Aorta (tissue), 5 donors: ENCODE data around the gene RACK1. TPM values are rescaled to one million over a fixed set of nuclear protein-coding genes. Genes with fewer than 3 reads are reported as not detected.

Source experiments
- ATAC-seq: fragments of 200-7000 bp; cut with Tn5 transposase; one replicate; pipeline ENCODE4 v1.9.1; 2022; ENCODE audit warnings: moderate library complexity; ENCODE audit not compliant: low FRiP score
- DNase-seq, 2 donors: peaks; one replicate each; pipeline ENCODE4 v3.0.0-alpha.2; 2020
- H3K27ac ChIP-seq, 2 donors: one replicate each; pipeline ENCODE4 v1.5.1; 2013; ENCODE audit warnings: low read length in 2 of 2, mild to moderate bottlenecking in 2 of 2, moderate library complexity in 2 of 2, control low read depth in 1 of 2, inconsistent platforms in 1 of 2, low read depth in 1 of 2
- H3K27me3 ChIP-seq, 2 donors: one replicate each; pipeline ENCODE4 v1.6.1; 2013; ENCODE audit warnings: control low read depth in 1 of 2, low read length in 1 of 2, mild to moderate bottlenecking in 1 of 2, moderate library complexity in 1 of 2; ENCODE audit not compliant: insufficient read depth in 2 of 2, control insufficient read depth in 1 of 2
- H3K36me3 ChIP-seq, 2 donors: one replicate each; pipeline ENCODE4 v1.6.1; 2013; ENCODE audit warnings: control low read depth in 1 of 2, low read length in 1 of 2, mild to moderate bottlenecking in 1 of 2; ENCODE audit not compliant: insufficient read depth in 2 of 2, control insufficient read depth in 1 of 2
- H3K4me1 ChIP-seq, 2 donors: one replicate each; pipeline ENCODE4 v1.6.1; 2013; ENCODE audit warnings: low read length in 2 of 2, control low read depth in 1 of 2, mild to moderate bottlenecking in 1 of 2, moderate library complexity in 1 of 2; ENCODE audit not compliant: insufficient read depth in 2 of 2, control insufficient read depth in 1 of 2
- H3K4me3 ChIP-seq, 2 donors: one replicate each; pipeline ENCODE4 v1.5.1; 2013; ENCODE audit warnings: low read length in 2 of 2, control low read depth in 1 of 2, mild to moderate bottlenecking in 1 of 2
- H3K9me3 ChIP-seq: one replicate; pipeline ENCODE4 v1.6.1; 2013; ENCODE audit warnings: mild to moderate bottlenecking, low read length; ENCODE audit not compliant: control insufficient read depth
- WGBS, 2 donors: extraction: QIAGEN DNeasy Blood & Tissue Kit; methylation state at CpG; one replicate each; pipeline ENCODE4 v1.1.7; 2013; 5-methylcytosine and 5-hydroxymethylcytosine counted together
- intact Hi-C, 2 donors: fragments of 100-400 bp; cut with DNase I; formaldehyde crosslinking; loops; one replicate each; pipeline versions ENCODE4 v1.14.2 to v1.15.0; 2022
- polyA plus RNA-seq, 2 donors: library from polyadenylated mRNA; stranded (reverse); fragments of 200-250 nt; gene quantifications; one replicate each; pipeline ENCODE4 v1.2.3, GENCODE V29; 2013
- total RNA-seq, 2 donors: library from RNA; stranded (reverse); fragmentation: NEBNext Ultra II Directional; extraction: Animal tissue kit (Norgen Biotek cat#: 25700); gene quantifications; one replicate each; pipeline ENCODE4 v1.2.1, GENCODE V29; 2021
- donor health status: healthy with polysubstance abuse.
- donor health status: Bipolar disorder and iron deficiency.
- donor health status: DM: no; HTN: no; CAD: no.
- donor health status: DM: no; HTN: no; CAD: no.
- donor health status: DM: yes; HTN: yes; CAD: no.

Gene RACK1
- total and polyA plus RNA-seq, 4 donors = 922 to 2,024 (median 1,515) TPM

- intact Hi-C loops = loop anchor here (5.0 to 10.0 kb wide), 2 partner anchors 71 to 79 kb away; no protein-coding TSS in a partner anchor
Observed at GRCh38 chr5:181263633-181264032, 19.9 kb upstream of the RACK1 start.

GRCh38 chr5:181261320-181262049 lies 17.8 kb upstream of the RACK1 start:
- Histone ChIP-seq H3K9me3 (no peaks in the 10 kb centered on the region), H3K4me1 (no peaks in the 10 kb centered on the region), H3K27me3 (no peaks in the 10 kb centered on the region), H3K4me3 (peak overlapping the region; percentile 44 to 93), H3K27ac (peak overlapping the region; percentile 75 to 98), H3K36me3 (no peaks in the 10 kb centered on the region)
- peak; percentile 82 for ATAC-seq
- intact Hi-C loops = loop anchor here (5.0 to 10.0 kb wide), 2 partner anchors 69 to 77 kb away; no protein-coding TSS in a partner anchor
- 1% methylated on average over 43 to 59 of the region's 59 CpGs for WGBS, 2 donors
- peak; percentile 84 to 89 for DNase-seq

More at GRCh38 chr5:181263633-181264032, 19.9 kb upstream of the RACK1 start:
- no peaks in the 10 kb centered on the region for H3K9me3 ChIP-seq
- no peaks in the 10 kb centered on the region for H3K36me3 ChIP-seq
- no peak overlapping the region for H3K27ac ChIP-seq
- no peak overlapping the region for H3K4me3 ChIP-seq
- WGBS, 2 donors = 50 to 53% methylated on average over 5 of the region's 5 CpGs
- ATAC-seq (no peak), DNase-seq (no peak)
- H3K4me1 ChIP-seq = no peaks in the 10 kb centered on the region
- no peaks in the 10 kb centered on the region for H3K27me3 ChIP-seq

- DNase-seq = peak; percentile 95 to 97
- Histone ChIP-seq H3K4me3 (peak within 1 kb of the TSS; percentile 44 to 93), H3K36me3 (no peaks in the 10 kb centered on the region), H3K9me3 (no peaks in the 10 kb centered on the region), H3K27me3 (no peaks in the 10 kb centered on the region), H3K4me1 (no peaks in the 10 kb centered on the region), H3K27ac (peak within 1 kb of the TSS; percentile 75 to 98)
- intact Hi-C loops = loop anchor here (5.0 to 10.0 kb wide), 2 partner anchors 69 to 76 kb away; no protein-coding TSS in a partner anchor
- ATAC-seq = peak; percentile 97
- WGBS, 2 donors = 0 to 1% methylated on average over 43 of the region's 43 CpGs
Observed at GRCh38 chr5:181260720-181261319, 17.1 kb upstream of the RACK1 start, which contains the start of gene TRIM52. Gene TRIM52, minus strand, starts transcription at chr5:181261143. Its CDS starts 330 bp downstream, at chr5:181260813.

- no peak for ATAC-seq
Observed at GRCh38 chr5:181259974-181260719, 16.4 kb upstream of the RACK1 start.

GRCh38 chr5:181259283-181259682 lies 15.6 kb upstream of the RACK1 start:
- H3K36me3 ChIP-seq = no peaks in the 10 kb centered on the region
- 25 to 34% methylated on average over 2 of the region's 2 CpGs for whole genome bisulfite sequencing, 2 donors
- H3K27ac ChIP-seq = no peak overlapping the region
- intact Hi-C loops = no loop called here
- no peaks in the 10 kb centered on the region for H3K4me1 ChIP-seq
- DNase-seq = no peak
- no peak for ATAC-seq
- no peaks in the 10 kb centered on the region for H3K27me3 ChIP-seq
- peak overlapping the region; percentile 44 to 93 for H3K4me3 ChIP-seq
- no peaks in the 10 kb centered on the region for H3K9me3 ChIP-seq

More at GRCh38 chr5:181259974-181260719, 16.4 kb upstream of the RACK1 start:
- peak in 1 of 2 donors; percentile 19 for DNase-seq
- peak overlapping the region in 1 of 2 donors; percentile 57 for H3K27ac ChIP-seq
- no peaks in the 10 kb centered on the region for H3K27me3 ChIP-seq
- intact Hi-C loops = loop anchor here (5.0 to 10.0 kb wide), 2 partner anchors 68 to 75 kb away; no protein-coding TSS in a partner anchor
- 1 to 2% methylated on average over 26 of the region's 26 CpGs for WGBS, 2 donors
- no peaks in the 10 kb centered on the region for H3K36me3 ChIP-seq
- H3K4me3 ChIP-seq = peak overlapping the region; percentile 44 to 93
- H3K9me3 ChIP-seq = no peaks in the 10 kb centered on the region
- H3K4me1 ChIP-seq = no peaks in the 10 kb centered on the region

GRCh38 chr5:181258576-181258975 lies 14.9 kb upstream of the RACK1 start:
- ATAC-seq = no peak
- intact Hi-C loops = no loop called here
- H3K36me3 ChIP-seq = no peaks in the 10 kb centered on the region
- WGBS, 2 donors = 39 to 44% methylated on average over 3 of the region's 3 CpGs
- peak overlapping the region in 1 of 2 donors; percentile 93 for H3K4me3 ChIP-seq
- no peak overlapping the region for H3K27ac ChIP-seq
- no peak for DNase-seq
- no peaks in the 10 kb centered on the region for H3K4me1 ChIP-seq
- no peaks in the 10 kb centered on the region for H3K27me3 ChIP-seq
- H3K9me3 ChIP-seq = no peaks in the 10 kb centered on the region

- peaks cover 0 to 2% of the 10 kb centered on the region in 2 donors for H3K4me1 ChIP-seq
- intact Hi-C loops = no loop called here
- 60 to 64% methylated on average over 7 of the region's 7 CpGs for WGBS, 2 donors
- no peak overlapping the region for H3K4me3 ChIP-seq
- no peaks in the 10 kb centered on the region for H3K9me3 ChIP-seq
- peaks cover 0 to 1% of the 10 kb centered on the region in 2 donors for H3K36me3 ChIP-seq
- DNase-seq (no peak), ATAC-seq (no peak)
- H3K27ac ChIP-seq = no peak overlapping the region
- H3K27me3 ChIP-seq = no peaks in the 10 kb centered on the region
Observed at GRCh38 chr5:181255836-181256578, 12.3 kb upstream of the RACK1 start.

GRCh38 chr5:181255276-181255675 lies 11.6 kb upstream of the RACK1 start:
- Histone ChIP-seq H3K27me3 (no peaks in the 10 kb centered on the region), H3K27ac (no peak overlapping the region), H3K9me3 (no peaks in the 10 kb centered on the region), H3K4me3 (no peak overlapping the region), H3K36me3 (peaks cover 0 to 1% of the 10 kb centered on the region in 2 donors), H3K4me1 (peaks cover 2% of the 10 kb centered on the region in 2 donors)
- ATAC-seq (no peak), DNase-seq (no peak)
- intact Hi-C loops = no loop called here
- WGBS, 2 donors = 2 to 5% methylated on average over 1 of the region's 1 CpG
